Femur (tissue), 1 donor: Measurements from ENCODE around the gene RPS3.
A peak's percentile ranks its signal among the peaks of the same experiment; 100 is the strongest.

ENCODE experiments used
- DNase-seq: peaks from one replicate; pipeline ENCODE4 v3.0.0-alpha.2; 2017

RPS3 gene

DNA sequence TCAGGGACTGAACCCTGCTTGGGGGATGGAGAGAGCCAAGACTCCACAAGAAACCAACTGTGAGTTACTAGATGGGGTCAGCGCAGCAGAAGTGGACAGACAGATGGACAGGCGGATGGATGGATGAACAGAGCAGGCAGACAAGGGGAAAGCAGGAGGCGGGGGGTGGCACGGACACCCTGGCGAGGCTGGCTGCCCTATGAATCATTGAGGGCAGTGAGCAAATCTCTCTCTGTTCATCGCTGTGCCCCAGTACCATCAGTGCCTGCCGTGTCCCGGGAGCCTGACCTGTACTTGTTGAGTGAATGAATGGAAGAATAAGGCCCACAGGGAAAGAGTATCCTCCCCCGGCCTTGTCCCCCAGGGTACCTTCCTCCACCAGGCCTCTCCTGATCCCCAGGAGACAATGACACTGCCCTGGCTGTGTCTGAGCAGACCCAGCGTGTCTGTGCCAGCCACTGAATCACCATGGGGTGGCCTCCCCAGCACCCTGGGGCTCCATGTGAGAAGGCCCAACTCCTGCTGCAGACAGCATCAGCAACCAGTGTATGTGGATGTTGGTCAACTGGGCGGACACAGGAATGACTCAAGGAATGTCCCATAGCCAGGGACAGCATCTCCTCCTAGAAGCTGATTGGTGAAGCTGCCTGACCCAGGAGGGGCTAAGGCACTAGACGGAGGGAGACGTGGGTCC is 38.8 kb downstream of the RPS3 start:
- no peak for DNase-seq

DNA sequence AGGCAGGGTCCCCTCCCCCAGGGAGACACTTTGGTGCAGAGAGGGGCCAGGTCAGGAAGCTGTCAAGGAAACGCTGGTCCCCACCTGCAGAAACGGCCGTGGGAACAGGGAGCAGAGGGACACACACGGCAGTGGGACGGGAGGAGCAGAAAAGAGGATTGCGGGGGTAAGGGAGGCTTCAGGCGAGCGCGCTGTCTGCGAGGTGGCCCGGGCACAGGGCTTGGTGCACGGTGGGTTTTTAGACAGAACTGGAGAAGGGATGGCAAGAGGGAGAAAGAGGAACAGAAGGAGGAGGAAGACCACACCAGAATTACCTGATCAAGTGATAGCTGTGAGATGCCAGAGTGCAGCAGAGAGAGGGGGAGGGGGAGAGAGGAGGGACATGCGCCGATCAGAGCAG is 39.7 kb downstream of the RPS3 start:
- no peak for DNase-seq

DNA sequence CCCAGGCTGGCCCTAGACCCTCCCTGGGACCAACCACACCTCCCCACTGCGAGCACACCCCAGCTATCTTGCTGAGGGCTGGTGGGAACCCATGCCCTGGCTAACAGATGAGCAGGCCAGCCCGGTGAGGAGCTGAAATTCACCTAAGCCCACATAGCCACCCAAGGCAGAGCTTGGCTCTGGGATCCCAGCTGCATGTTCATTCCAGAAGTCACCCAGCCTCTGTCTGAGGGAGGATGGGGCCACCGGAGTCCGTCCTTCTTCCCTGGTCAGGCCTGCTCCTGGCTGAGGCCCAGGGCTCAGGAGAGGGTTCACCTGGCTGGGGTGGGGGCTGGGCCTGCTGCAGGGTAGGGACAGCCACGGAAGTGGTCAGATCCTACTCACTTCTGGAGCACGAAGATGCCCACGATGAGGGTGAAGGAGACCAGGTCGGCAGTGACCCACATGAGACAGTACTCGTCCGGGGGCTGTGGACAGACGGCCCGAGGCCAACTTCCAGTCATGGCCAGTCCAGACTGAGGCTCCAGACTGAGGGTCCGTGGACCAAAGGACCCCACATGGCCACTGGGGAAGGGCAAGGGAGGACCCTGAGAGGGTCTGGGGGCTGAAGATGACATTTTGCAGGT is 40.3 kb downstream of the RPS3 start:
- no peak for DNase-seq

GRCh38 chr11:75440960-75441803 is 41.9 kb downstream of the RPS3 start:
- no peak for DNase-seq

DNA sequence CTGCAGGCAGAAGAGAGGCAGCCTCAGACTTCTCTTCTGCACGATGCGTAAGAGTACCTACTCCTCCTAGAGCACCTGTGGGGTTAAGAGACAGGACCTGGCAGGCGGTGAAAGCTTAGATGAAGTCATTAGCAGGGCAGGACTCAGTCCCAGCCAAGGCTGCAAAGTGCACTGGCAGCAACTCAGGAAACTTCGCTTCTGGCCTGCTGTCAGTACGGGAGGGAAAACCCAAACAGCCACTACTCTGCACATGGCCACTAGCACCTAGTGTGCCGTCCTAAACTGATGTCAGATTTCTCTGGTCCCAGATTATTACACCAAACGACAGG is 42.5 kb downstream of the RPS3 start:
- DNase-seq, result peak; percentile 64

DNA sequence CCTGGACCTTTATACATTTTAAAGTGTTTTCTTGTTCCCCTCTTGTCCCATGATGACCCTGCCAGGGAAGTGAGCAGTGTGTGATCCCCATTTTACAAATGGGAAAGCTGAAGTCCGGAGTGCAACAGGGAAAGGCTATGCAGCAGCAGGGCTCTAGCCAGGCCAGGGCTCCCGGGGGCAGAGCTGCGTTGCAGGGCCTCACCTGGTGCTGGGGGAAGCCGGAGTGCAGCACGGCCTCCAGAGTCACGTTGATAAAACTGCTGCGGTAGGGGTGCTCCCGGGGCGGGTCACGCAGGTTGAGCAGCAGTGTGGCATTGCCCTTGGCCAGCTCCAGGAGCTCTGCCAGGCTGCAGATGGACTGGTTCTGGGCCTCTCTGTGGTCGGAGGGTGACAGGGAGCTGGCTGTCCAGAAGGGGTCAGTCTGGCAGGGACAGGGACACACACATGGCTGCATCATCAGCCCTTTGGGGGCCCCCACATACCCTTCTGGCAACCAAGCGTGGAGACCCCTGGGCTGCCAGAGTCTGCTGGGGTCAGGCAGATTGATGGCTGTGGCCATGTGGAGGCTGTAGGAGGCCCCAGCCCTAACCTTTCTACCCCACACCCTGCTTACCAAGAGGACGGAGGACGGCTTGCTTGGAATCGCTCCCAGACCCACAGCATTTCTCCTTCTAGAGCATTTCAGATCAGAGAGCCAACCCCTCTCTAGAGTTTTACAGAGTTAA is 43.0 kb downstream of the RPS3 start:
- DNase-seq, result no peak

DNA sequence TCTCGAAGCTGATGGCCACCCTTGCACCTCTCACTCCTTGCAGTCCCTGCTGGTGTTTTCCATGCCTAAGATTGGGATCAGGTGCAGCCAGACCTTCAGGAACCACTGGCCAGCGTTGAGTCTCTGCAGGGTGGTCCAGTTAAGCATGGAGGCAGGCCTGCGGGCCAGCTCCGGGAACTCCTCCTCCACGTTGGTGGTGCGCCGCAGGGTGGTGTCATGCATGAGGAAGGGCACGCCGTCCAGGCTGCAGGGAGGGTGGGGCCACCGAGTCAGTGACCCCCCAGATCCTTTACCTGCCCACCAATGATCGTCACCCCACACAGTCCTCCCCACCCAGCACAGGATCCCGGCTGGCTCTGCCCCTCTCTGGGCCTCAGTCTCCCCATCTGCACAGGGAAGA is 43.7 kb downstream of the RPS3 start:
- DNase-seq, result no peak

DNA sequence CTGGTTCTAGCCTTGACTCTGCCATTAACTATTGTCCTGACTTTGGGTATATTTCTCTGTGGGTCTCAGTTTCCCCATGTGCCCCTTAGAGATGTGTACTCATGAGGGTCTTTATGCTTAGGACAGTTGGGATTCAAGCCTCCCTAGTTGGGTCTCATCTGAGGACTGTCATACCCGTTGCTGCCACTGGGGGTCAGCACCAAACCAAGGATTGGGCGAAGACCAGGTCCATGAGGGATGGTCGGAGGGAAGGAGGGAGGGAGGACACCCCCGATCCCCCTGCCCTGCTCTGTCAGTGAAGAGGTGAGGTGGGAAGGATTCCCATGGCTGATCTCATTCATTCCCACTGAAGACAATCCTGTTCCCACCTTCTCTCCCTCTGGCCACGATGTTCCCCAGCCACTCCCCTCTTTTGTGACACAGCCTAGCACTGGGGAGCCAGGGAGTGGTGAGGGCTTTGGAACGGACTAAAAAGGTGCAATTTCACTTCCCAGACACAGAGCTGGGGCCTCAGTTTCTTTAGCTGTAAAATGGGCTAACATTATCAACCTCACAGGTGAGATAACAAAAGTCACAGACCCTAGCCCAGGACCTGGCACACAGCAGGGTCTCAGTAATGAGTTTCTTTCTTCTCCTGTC is 46.1 kb downstream of the RPS3 start:
- peak; percentile 79 for DNase-seq

DNA sequence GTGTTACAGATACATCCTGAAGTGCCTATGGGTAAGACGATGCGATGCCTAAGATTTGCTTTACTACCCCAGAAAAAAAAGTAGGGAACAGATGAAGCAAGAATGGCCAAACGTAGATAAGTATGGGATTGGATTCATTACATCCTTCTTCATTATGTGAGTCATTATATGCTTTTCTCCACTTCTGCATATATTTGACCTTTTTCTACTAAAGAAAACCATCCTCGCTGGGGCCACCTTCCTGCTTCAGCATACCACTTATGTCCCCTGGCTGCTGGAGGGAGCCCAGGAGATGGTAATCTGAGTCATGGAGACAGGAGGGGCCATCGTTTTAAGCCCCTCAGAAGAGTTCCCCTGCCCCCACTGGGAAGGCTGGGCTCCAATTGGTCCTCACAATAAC is 48.1 kb downstream of the RPS3 start:
- no peak for DNase-seq

DNA sequence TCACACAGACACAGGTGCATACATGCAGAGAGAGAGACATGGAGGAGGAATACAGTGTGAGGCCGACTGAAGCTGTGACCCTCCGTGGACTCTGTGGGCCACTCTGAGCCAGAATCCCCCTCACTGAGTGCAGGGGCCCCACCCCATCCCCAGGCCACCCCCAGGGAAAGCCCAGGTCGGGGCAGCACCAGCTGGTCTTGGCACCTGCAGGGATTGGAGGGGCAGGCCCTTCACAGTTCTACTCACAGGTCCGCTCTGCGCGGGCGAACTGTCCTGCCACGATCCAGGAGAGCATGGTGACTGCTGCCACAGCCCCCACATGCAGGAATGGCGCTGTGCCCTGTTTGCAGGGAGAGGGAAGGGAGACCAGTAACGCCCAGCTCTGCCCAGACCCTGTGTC is 50.0 kb downstream of the RPS3 start:
- DNase-seq, result no peak

DNA sequence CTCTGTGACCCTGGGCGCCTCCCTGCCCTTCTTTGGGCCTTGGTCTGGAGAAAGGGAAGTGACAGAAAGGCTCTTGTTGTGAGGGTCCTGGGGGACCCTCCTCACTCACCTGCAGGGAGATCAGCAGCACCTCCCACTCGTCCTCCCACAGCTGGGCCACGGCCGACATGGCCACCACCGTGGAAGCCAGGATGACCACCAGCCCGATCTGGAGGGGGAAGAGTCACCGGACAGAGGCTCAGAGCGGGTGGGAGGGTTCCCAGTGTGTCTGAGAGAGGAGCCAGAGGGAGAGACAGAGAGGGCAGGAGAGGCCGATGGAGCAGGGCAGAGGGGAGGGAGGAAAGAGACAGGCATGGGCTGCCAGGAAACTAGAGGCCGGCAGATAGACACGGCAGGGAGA is 50.5 kb downstream of the RPS3 start:
- no peak for DNase-seq

DNA sequence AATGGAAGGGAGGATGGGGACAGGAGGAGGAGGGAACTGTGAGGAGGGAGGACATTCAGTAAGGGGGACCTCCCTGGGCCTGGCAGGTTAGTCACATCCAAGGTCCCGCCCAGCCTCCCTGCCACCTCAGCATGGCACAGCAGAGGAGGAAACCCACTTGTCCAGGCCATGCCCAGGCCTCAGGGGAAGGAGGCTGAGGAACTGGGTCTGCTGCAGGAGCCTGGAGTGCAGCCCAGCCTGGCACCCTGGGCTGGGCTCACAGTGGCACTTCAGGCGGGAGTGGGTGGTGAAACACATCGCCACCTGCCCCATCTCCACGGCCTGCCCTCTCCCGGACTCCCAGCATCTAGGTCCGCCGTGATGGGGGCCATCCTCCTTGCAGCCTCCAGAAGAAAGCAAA is 50.9 kb downstream of the RPS3 start:
- no peak for DNase-seq

DNA sequence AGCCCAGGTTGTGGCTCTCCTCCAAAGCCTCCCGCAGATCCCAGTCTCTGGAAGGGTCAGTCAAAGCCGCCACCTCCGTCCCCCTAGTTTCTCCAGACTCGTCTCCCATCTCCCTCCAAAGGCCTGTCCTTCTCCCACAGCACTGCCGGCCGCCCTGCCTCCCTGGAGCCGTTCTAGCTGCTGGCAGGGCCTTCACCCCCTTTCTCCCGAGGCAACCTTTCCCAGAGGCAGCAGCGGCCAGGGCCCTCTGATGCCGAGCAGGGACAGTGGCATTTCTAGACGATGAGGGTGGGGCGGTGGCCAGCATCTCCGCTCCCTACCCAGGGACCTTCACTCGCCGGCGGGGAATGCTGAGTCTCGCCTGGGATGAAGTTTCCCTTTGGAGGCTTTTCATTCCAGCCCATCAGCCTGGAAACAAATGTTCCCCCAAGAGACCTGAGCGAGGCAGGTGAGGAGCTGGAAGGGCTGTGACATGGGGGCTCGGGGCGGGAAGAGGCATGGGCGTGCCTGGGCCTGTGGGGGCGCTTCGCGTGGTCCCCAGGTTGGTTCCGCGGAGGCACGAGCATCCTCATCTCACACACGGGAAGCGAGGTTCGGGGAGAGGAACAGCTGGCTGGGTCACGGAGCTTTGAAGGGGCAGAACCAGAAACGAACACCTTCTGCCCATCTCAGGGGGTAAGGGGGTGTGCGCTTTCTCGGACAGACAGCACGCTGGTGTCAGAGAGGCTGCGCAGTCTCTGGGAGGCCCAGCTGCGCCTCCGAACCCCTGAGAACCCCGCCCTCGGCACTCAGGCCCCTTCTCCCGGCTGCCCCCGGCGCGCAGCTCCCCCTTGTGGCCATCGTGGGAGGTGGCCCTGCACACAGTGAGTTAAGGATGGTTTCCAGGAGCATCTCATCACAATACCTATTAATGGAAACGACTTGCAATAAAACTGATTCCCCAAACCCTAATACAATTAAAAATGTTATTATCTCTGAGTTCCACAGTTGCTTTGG is 51.8 kb downstream of the RPS3 start:
- no peak for DNase-seq

DNA sequence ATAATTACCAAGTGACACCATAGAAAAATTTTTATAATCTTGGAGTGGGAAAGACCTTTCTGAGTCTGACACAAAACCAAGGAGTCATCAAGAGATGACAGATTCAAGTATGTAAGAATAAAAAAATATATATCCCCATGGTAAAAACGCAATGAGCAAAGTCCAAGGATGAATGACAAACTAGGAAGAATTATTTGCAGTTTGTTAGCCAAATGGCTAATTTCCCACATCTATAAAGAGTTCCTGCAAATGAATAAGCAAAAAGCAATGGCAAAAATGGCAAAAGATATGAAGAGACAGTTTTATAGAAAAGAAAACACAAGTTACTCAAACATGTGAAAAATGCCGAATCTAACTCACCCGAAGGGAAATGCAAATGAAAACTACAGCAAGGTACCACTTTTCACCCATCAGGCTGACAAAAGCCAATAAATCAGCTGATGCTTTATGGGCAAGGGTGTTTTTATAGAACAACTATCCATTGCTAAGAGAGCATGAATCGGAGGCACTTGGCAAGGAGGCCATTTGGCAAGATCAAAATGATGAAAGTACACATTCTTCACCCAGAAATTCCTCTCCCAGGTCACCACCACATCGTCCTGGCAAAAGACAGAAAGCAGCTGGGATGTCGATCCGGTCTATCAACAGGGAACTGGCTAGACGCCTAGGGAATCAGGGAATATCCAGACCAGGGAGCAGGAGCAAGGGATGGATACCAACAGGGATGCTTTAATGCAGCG is 54.8 kb downstream of the RPS3 start:
- no peak for DNase-seq

DNA sequence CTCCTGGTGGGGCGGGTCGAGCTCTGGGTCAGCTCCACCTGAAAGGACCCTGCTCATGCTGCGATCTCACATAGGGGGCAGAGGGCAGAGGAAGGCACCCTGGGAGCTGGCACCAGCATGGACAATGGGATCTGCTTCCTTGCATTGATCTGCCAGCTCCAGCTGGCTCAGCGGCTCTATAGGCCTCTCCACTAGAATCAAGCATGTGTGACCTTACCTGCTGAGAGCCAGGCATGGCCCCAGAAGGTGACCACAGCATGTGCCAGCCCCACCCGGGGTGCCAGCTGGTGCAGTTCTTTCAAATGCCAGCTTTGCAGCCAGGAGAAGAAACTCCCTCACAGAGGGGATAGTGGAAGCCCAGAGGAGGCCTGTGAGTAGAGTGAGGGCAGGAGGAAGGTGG is 55.7 kb downstream of the RPS3 start:
- no peak for DNase-seq
